Keratinocyte (primary cell): Measurements from ENCODE around the gene DBR1. TPM values are rescaled to one million over a fixed set of nuclear protein-coding genes. Genes with fewer than 3 reads are reported as not detected.
A peak's percentile ranks its signal among the peaks of the same experiment; 100 is the strongest.

ENCODE experiments used
- DNase-seq: peaks from one replicate; pipeline ENCODE4 v3.0.0-alpha.2; 2011; ENCODE audit warnings: low read depth, missing footprints, low spot score
- FAIRE-seq: peaks from 2 replicates; lab custom pipeline; 2011; peaks lifted over from hg19 to GRCh38; lab: Jason Lieb, UNC
- H2AFZ ChIP-seq: 2 replicates; pipeline ENCODE4 v1.6.0; 2012; ENCODE audit warnings: low read length, control low read depth, inconsistent platforms; ENCODE audit not compliant: control insufficient read depth
- H3K27ac ChIP-seq: 2 replicates; pipeline ENCODE4 v1.5.1; 2011; ENCODE audit warnings: low read length; ENCODE audit not compliant: control insufficient read depth, insufficient read depth
- H3K27me3 ChIP-seq: 3 replicates; pipeline ENCODE4 v1.6.0; 2011; ENCODE audit warnings: low read length; ENCODE audit not compliant: control insufficient read depth, insufficient read depth; ENCODE audit errors: extremely low read depth
- H3K36me3 ChIP-seq, 2 experiments: 2 replicates in 1 of 2; 3 replicates in 1 of 2; pipeline ENCODE4 v1.5.1; 2011; ENCODE audit warnings: low read length in 2 of 2, mild to moderate bottlenecking in 1 of 2; ENCODE audit not compliant: control insufficient read depth in 2 of 2, insufficient read depth in 2 of 2; ENCODE audit errors: extremely low read depth in 1 of 2
- H3K4me1 ChIP-seq: 3 replicates; pipeline ENCODE4 v1.5.1; 2011; ENCODE audit warnings: low read length; ENCODE audit not compliant: control insufficient read depth, insufficient read depth; ENCODE audit errors: extremely low read depth
- H3K4me2 ChIP-seq: 3 replicates; pipeline ENCODE4 v1.6.0; 2011; ENCODE audit warnings: low read depth, low read length; ENCODE audit not compliant: control insufficient read depth, insufficient read depth; ENCODE audit errors: extremely low read depth
- H3K4me3 ChIP-seq, 3 experiments: fragments of 200-600 bp in 1 of 3; sonication (generic) in 1 of 3; 2 replicates in 2 of 3; 3 replicates in 1 of 3; pipeline ENCODE4 v1.5.1; 2011 to 2016; ENCODE audit warnings: low read length in 3 of 3, mild to moderate bottlenecking in 3 of 3, control low read depth in 2 of 3, inconsistent platforms in 1 of 3, low read depth in 1 of 3, mixed read lengths in 1 of 3, mixed run types in 1 of 3, moderate library complexity in 1 of 3; ENCODE audit not compliant: control insufficient read depth in 2 of 3, insufficient read depth in 2 of 3; ENCODE audit errors: extremely low read depth in 1 of 3
- H3K79me2 ChIP-seq: 2 replicates; pipeline ENCODE4 v1.6.0; 2012; ENCODE audit warnings: low read length; ENCODE audit not compliant: control insufficient read depth, insufficient read depth
- H3K9ac ChIP-seq: 3 replicates; pipeline ENCODE4 v1.6.0; 2011; ENCODE audit warnings: low read length; ENCODE audit not compliant: control insufficient read depth, insufficient read depth; ENCODE audit errors: extremely low read depth
- H3K9me1 ChIP-seq: 3 replicates; pipeline ENCODE4 v1.6.0; 2011; ENCODE audit warnings: low read length; ENCODE audit not compliant: control insufficient read depth, insufficient read depth; ENCODE audit errors: extremely low read depth
- H3K9me3 ChIP-seq: 2 replicates; pipeline ENCODE4 v1.5.1; 2012; ENCODE audit warnings: low read depth, low read length; ENCODE audit not compliant: control insufficient read depth
- H4K20me1 ChIP-seq: 3 replicates; pipeline ENCODE4 v1.6.0; 2011; ENCODE audit warnings: low read length; ENCODE audit not compliant: control insufficient read depth, insufficient read depth; ENCODE audit errors: extremely low read depth
- CTCF ChIP-seq, 3 experiments: IDR thresholded peaks in 1 of 3; conservative IDR thresholded peaks in 1 of 3; optimal IDR thresholded peaks in 1 of 3; 2 replicates in 2 of 3; 3 replicates in 1 of 3; pipeline versions ENCODE3 to v1.5.1; 2011; ENCODE audit warnings: low read length in 3 of 3, mild to moderate bottlenecking in 3 of 3, moderate library complexity in 2 of 3, control low read depth in 1 of 3, inconsistent platforms in 1 of 3; ENCODE audit not compliant: insufficient read depth in 2 of 3; ENCODE audit errors: extremely low read depth in 1 of 3
- EZH2 ChIP-seq: IDR thresholded peaks from one replicate; pipeline ENCODE4 v1.6.1; 2012; ENCODE audit warnings: inconsistent platforms, mild to moderate bottlenecking, low read length, moderate library complexity
- dilution Hi-C: fragments of 300-500 bp; cut with MboI; formaldehyde crosslinking; loops from one replicate; pipeline ENCODE4 v1.7.0; 2020; ENCODE audit warnings: low sequenced_read_pairs; ENCODE audit not compliant: extremely low pct_ligation_motif_present
- polyA plus RNA-seq, 5 experiments: library from polyadenylated mRNA; depleted of rRNA in 3 of 5; stranded (reverse) in 3 of 5; stranded (forward) in 1 of 5; unstranded in 1 of 5; fragments of >200 nt; gene quantifications; 1 replicate in 1 of 5; 2 replicates in 3 of 5; 3 replicates in 1 of 5; pipeline versions ENCODE4 v1.2.1 to v1.2.3, GENCODE V29; 2011 to 2012; ENCODE audit warnings: missing spikeins in 2 of 5, low read depth in 1 of 5, low replicate concordance in 1 of 5

DBR1 gene
- polyA plus RNA-seq, 1 donor (not counting 4 experiments of a cell fraction or from before 2014, with no cell fraction given): 16.2 TPM

GRCh38 chr3:138118612-138119422 lies 55.9 kb downstream of the DBR1 start:
- H3K9me1 ChIP-seq: no peaks in the 10 kb centered on the region
- DNase-seq (no peak), FAIRE-seq (peak; percentile 76)
- dilution Hi-C loops: no loop called here
- no peak overlapping the region for H3K27ac ChIP-seq
- peaks cover 4% of the 10 kb centered on the region for H3K79me2 ChIP-seq
- H3K4me3 ChIP-seq: no peak overlapping the region
- H4K20me1 ChIP-seq: no peaks in the 10 kb centered on the region
- TF ChIP-seq EZH2 (no peak), CTCF (optimal IDR thresholded peaks at IDR 0.05 in 1 of 3, IDR thresholded peaks at IDR 0.05 in 1 of 3, conservative IDR thresholded peaks at IDR 0.05 in 1 of 3; ENCODE audit: extremely low read depth in 1 of 3, insufficient read depth in 2 of 3, low read length in 3 of 3) (peak; percentile 89 to 98 (median 96))
- H3K4me2 ChIP-seq: no peak overlapping the region
- H3K9me3 ChIP-seq: no peaks in the 10 kb centered on the region
- peaks cover 9% of the 10 kb centered on the region for H3K4me1 ChIP-seq
- no peak overlapping the region for H2AFZ ChIP-seq
- H3K27me3 ChIP-seq: no peaks in the 10 kb centered on the region
- no peaks in the 10 kb centered on the region for H3K36me3 ChIP-seq
- H3K9ac ChIP-seq: no peak overlapping the region

- no peaks in the 10 kb centered on the region for H4K20me1 ChIP-seq
- H3K9ac ChIP-seq: peak within 1 kb of the TSS; percentile 87
- dilution Hi-C loops: no loop called here
- peak within 1 kb of the TSS; percentile 95 for H2AFZ ChIP-seq
- peaks cover 29% of the 10 kb centered on the region for H3K4me1 ChIP-seq
- peak within 1 kb of the TSS; percentile 98 for H3K4me2 ChIP-seq
- no peaks in the 10 kb centered on the region for H3K9me3 ChIP-seq
- peak in 2 of 3 experiments; percentile 17 to 63 for TF ChIP-seq CTCF (optimal IDR thresholded peaks at IDR 0.05 in 1 of 3, IDR thresholded peaks at IDR 0.05 in 1 of 3, conservative IDR thresholded peaks at IDR 0.05 in 1 of 3; ENCODE audit: extremely low read depth in 1 of 3, insufficient read depth in 2 of 3, low read length in 3 of 3)
- no peak for TF ChIP-seq EZH2
- FAIRE-seq (no peak), DNase-seq (no peak)
- H3K27ac ChIP-seq: peak within 1 kb of the TSS; percentile 85
- H3K27me3 ChIP-seq: no peaks in the 10 kb centered on the region
- H3K36me3 ChIP-seq: no peaks in the 10 kb centered on the region
- H3K79me2 ChIP-seq: peaks cover 6% of the 10 kb centered on the region
- no peaks in the 10 kb centered on the region for H3K9me1 ChIP-seq
- H3K4me3 ChIP-seq: peak within 1 kb of the TSS; percentile 50 to 80 (median 71)
Observed at GRCh38 chr3:138114988-138115971, 59.4 kb downstream of the DBR1 start, which contains the start of gene DZIP1L. Gene DZIP1L, minus strand, starts transcription at chr3:138115608. Its CDS starts 11,637 bp downstream, at chr3:138103971.
